OCI-LY7 (cell line): ENCODE measurements around the gene TMEM248. TPM values are rescaled to one million over a fixed set of nuclear protein-coding genes. Genes with fewer than 3 reads are reported as not detected.
A peak's percentile ranks its signal among the peaks of the same experiment; 100 is the strongest.

Experiments
- BruUV-seq: library from RNA; stranded (reverse); fragments of 400-500 nt; replicated peaks from 2 replicates; lab custom pipeline; 2021; lab: Mats Ljungman, UMichigan
- CTCF ChIA-PET: fragments of 300-600 bp; sonication (Branson Sonifier 250); formaldehyde crosslinking; loops from one replicate; lab custom pipeline; 2022; ENCODE audit warnings: antibody characterized with exemption; ENCODE audit not compliant: unreplicated experiment; lab: Charles Lee
- POLR2A ChIA-PET: fragments of 300-600 bp; sonication (Branson Sonifier 250); formaldehyde crosslinking; loops from one replicate; lab custom pipeline; 2022; ENCODE audit warnings: antibody characterized with exemption; lab: Charles Lee
- DNase-seq: peaks from one replicate; pipeline ENCODE4 v3.0.0-alpha.2; 2015; ENCODE audit warnings: low spot score
- H2AFZ ChIP-seq: fragments of 200-600 bp; sonication (generic), shearing (Covaris generic); 2 replicates; pipeline ENCODE4 v1.6.1; 2014; ENCODE audit warnings: mild to moderate bottlenecking, antibody characterized with exemption, low read length, moderate library complexity
- H3K27ac ChIP-seq: fragments of 200-600 bp; sonication (generic); 2 replicates; pipeline ENCODE4 v1.5.1; 2014; ENCODE audit warnings: mixed run types, low read depth, mild to moderate bottlenecking, moderate library complexity, low read length, inconsistent platforms; ENCODE audit not compliant: poor library complexity, severe bottlenecking
- H3K36me3 ChIP-seq: fragments of 200-600 bp; sonication (generic); 2 replicates; pipeline ENCODE4 v1.6.1; 2014; ENCODE audit warnings: mild to moderate bottlenecking, antibody characterized with exemption, low read length, moderate library complexity, mixed read lengths; ENCODE audit not compliant: insufficient read depth
- H3K4me1 ChIP-seq: fragments of 200-600 bp; sonication (generic); 2 replicates; pipeline ENCODE4 v1.5.1; 2014; ENCODE audit warnings: mild to moderate bottlenecking, low read length; ENCODE audit not compliant: insufficient read depth, poor library complexity, severe bottlenecking
- H3K4me2 ChIP-seq: fragments of 200-600 bp; sonication (generic); 2 replicates; pipeline ENCODE4 v1.6.1; 2014; ENCODE audit warnings: mild to moderate bottlenecking, low read length
- H3K4me3 ChIP-seq: fragments of 200-600 bp; sonication (generic); 2 replicates; pipeline ENCODE4 v1.5.1; 2014; ENCODE audit warnings: mild to moderate bottlenecking, low read depth, low read length; ENCODE audit not compliant: poor library complexity, severe bottlenecking
- H3K79me2 ChIP-seq: fragments of 200-600 bp; sonication (generic); 2 replicates; pipeline ENCODE4 v1.6.1; 2016; ENCODE audit warnings: low read depth, mild to moderate bottlenecking, low read length, moderate library complexity, mixed read lengths; ENCODE audit not compliant: insufficient read depth
- H3K9me2 ChIP-seq: fragments of 200-600 bp; sonication (generic); 2 replicates; pipeline ENCODE4 v1.6.1; 2016; ENCODE audit warnings: mild to moderate bottlenecking, low read length, mixed read lengths; ENCODE audit not compliant: insufficient read depth
- H3K9me3 ChIP-seq: fragments of 200-600 bp; sonication (generic); 2 replicates; pipeline ENCODE4 v1.6.1; 2014; ENCODE audit warnings: mild to moderate bottlenecking, mixed run types, low read length, mixed read lengths
- H4K20me1 ChIP-seq: fragments of 200-600 bp; sonication (generic); 2 replicates; pipeline ENCODE4 v1.6.1; 2014; ENCODE audit warnings: mild to moderate bottlenecking, antibody characterized with exemption, low read length, moderate library complexity, mixed read lengths; ENCODE audit not compliant: insufficient read depth
- CTCF ChIP-seq: fragments of 200-600 bp; sonication (generic); conservative IDR thresholded peaks from 2 replicates; pipeline ENCODE4 v1.5.1; 2014; ENCODE audit warnings: mild to moderate bottlenecking, antibody characterized with exemption, low read length, moderate library complexity, mixed read lengths
- EZH2phosphoT487 ChIP-seq: fragments of 200-600 bp; sonication (generic); IDR thresholded peaks from 2 replicates; pipeline ENCODE4 v1.6.1; 2018; ENCODE audit warnings: low read depth, borderline replicate concordance, mild to moderate bottlenecking, mixed run types, antibody characterized with exemption, low read length, moderate library complexity, mixed read lengths
- intact Hi-C: fragments of 100-400 bp; cut with micrococcal nuclease; formaldehyde crosslinking; loops from one replicate; pipeline ENCODE4 v1.10.0; 2022; ENCODE audit not compliant: unreplicated experiment
- total RNA-seq, 2 experiments: library from RNA; depleted of rRNA in 1 of 2; stranded (reverse); fragments of >200 nt in 1 of 2; shearing (Covaris generic) in 1 of 2; gene quantifications; 2 replicates each; pipeline ENCODE4 v1.2.3, GENCODE V29; 2014 to 2022

Gene TMEM248
- total RNA-seq, 2 experiments from 2014 or later = 76.5 to 88.8 TPM

DNA sequence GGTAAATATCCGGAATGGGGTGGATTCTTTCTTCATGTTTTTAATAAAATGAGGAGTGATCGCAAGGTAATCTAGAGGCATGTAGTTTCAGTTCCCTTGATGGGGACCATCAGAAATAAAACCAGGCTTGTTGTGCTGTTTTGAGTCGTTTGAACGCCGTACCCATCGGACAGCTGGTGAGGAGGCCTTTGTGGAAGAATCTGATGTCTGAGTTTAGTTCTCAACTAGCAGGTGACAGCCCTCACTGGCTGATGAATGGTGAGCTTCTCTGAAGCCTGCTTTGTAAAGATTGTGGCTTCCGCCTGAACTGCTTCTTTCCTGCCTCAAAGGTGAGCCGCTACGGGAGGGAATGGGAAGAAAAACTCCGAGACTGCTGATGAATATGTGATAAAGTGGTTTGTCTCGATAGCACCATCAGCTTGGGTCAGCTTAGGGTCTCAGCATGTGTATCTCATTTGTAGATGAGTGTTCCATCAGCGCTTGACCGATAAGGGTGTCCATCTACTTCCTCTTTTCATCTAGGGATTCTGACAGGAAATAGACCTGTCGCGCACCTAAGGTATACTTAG lies 977 bp downstream of the TMEM248 start:
- H3K27ac ChIP-seq = peak overlapping the region; percentile 89
- peak; percentile 85 for DNase-seq
- TF ChIP-seq CTCF (no peak), EZH2phosphoT487 (no peak)
- H3K4me2 ChIP-seq = peak overlapping the region; percentile 96
- CTCF ChIA-PET = interaction anchor here (0.6 kb wide), 1 partner anchor 74 kb away, joined by 3 read pairs; no protein-coding TSS in a partner anchor
- no peaks in the 10 kb centered on the region for H3K9me2 ChIP-seq
- H3K4me3 ChIP-seq = peak overlapping the region; percentile 94
- BruUV-seq = TSS peak; percentile 61
- H3K4me1 ChIP-seq = peaks cover 27% of the 10 kb centered on the region
- POLR2A ChIA-PET = interaction anchor here (0.6 to 1.5 kb wide), 5 partner anchors 15 to 150 kb away, joined by 3 to 6 read pairs (median 5); no protein-coding TSS in a partner anchor
- H3K9me3 ChIP-seq = no peaks in the 10 kb centered on the region
- H3K36me3 ChIP-seq = peaks cover 40% of the 10 kb centered on the region
- H3K79me2 ChIP-seq = peaks cover 67% of the 10 kb centered on the region
- intact Hi-C loops = loop anchor here (2.0 to 10.0 kb wide), 4 partner anchors 73 to 383 kb away; partner anchors contain the start of genes RABGEF1 and SBDS
- peak overlapping the region; percentile 4; the same call in 1 of the 2 replicates for H2AFZ ChIP-seq
- H4K20me1 ChIP-seq = peaks cover 21% of the 10 kb centered on the region

- H4K20me1 ChIP-seq = peaks cover 21% of the 10 kb centered on the region
- BruUV-seq = no TSS peak
- no peak for TF ChIP-seq EZH2phosphoT487
- TF ChIP-seq CTCF = no peak
- no peak overlapping the region for H3K4me2 ChIP-seq
- no peak for DNase-seq
- H3K4me1 ChIP-seq = peaks cover 13% of the 10 kb centered on the region
- H3K36me3 ChIP-seq = peaks cover 73% of the 10 kb centered on the region
- no peaks in the 10 kb centered on the region for H3K9me2 ChIP-seq
- no peak overlapping the region for H2AFZ ChIP-seq
- no peaks in the 10 kb centered on the region for H3K9me3 ChIP-seq
- ChIA-PET CTCF (no interaction called here), POLR2A (interaction anchor here (0.7 kb wide), 1 partner anchor 11 kb away, joined by 3 read pairs; no protein-coding TSS in a partner anchor)
- H3K79me2 ChIP-seq = peaks cover 93% of the 10 kb centered on the region
- intact Hi-C loops = loop anchor here (10.0 kb wide), 1 partner anchor 380 kb away; no protein-coding TSS in a partner anchor
- H3K4me3 ChIP-seq = no peak overlapping the region
- no peak overlapping the region for H3K27ac ChIP-seq
Measured at GRCh38 chr7:66925255-66925654, 4.2 kb downstream of the TMEM248 start.
